Measurements from ENCODE around the gene AP2B1.
A peak's percentile ranks its signal among the peaks of the same experiment; 100 is the strongest.

AP2B1 gene

GRCh38 chr17:35709874-35710273 lies 122.8 kb downstream of the AP2B1 start:
- Histone ChIP-seq H3K4me1 (ENCODE audit: control insufficient read depth, insufficient read depth, low read length) (peaks cover 2% of the 10 kb centered on the region; the same call in 1 of the 2 replicates), H3K27ac (ENCODE audit: extremely low read depth, low read depth, low read length) (no peak overlapping the region), H3K36me3 (ENCODE audit: control insufficient read depth in 2 of 2, insufficient read depth in 1 of 2, low read length in 2 of 2) (peaks cover 28 to 52% of the 10 kb centered on the region in 2 experiments), H3K9me3 (ENCODE audit: control insufficient read depth, insufficient read depth, low read depth, low read length) (no peaks in the 10 kb centered on the region), H3K4me3 (ENCODE audit: low read depth, low read length) (no peak overlapping the region)
- TF ChIP-seq ZFP41 (tag by site-specific recombination; IDR thresholded peaks at IDR 0.05; ENCODE audit: borderline replicate concordance) (no peak), FEZF1 (tag by site-specific recombination; IDR thresholded peaks at IDR 0.05) (peak; percentile 62; the same call in 1 of the 2 replicates), ZNF610 (tag by site-specific recombination; IDR thresholded peaks at IDR 0.05; ENCODE audit: borderline replicate concordance) (no peak), ZBTB17 (tag by site-specific recombination; IDR thresholded peaks at IDR 0.05) (peak; percentile 30; the same call in 1 of the 2 replicates), OSR2 (tag by site-specific recombination; IDR thresholded peaks at IDR 0.05) (peak; percentile 65; the same call in 1 of the 2 replicates), ZBTB20 (tag by site-specific recombination; IDR thresholded peaks at IDR 0.05) (peak; percentile 29; the same call in 1 of the 2 replicates), ZEB2 (tag by site-specific recombination; IDR thresholded peaks at IDR 0.05) (peak; percentile 71; the same call in 1 of the 2 replicates), ZNF488 (tag by site-specific recombination; IDR thresholded peaks at IDR 0.05) (0 out of 2 replicates have a peak, but pooled peaks have one; percentile 12), ZNF37A (tag by site-specific recombination; IDR thresholded peaks at IDR 0.05) (no peak), ZBTB21 (tag by site-specific recombination; IDR thresholded peaks at IDR 0.05) (no peak), ZNF157 (tag by site-specific recombination; IDR thresholded peaks at IDR 0.05) (no peak), ZBTB44 (tag by site-specific recombination; IDR thresholded peaks at IDR 0.05) (peak; percentile 75), PRDM6 (tag by site-specific recombination; IDR thresholded peaks at IDR 0.05) (peak; percentile 54)
- ChIA-PET CTCF (interaction anchor here (0.6 to 2.3 kb wide), 3 partner anchors 38 to 99 kb away, joined by 3 to 14 read pairs (median 4); no protein-coding TSS in a partner anchor), POLR2A (no interaction called here)

- Histone ChIP-seq H3K27ac (ENCODE audit: extremely low read depth, low read depth, low read length) (no peak overlapping the region), H3K4me3 (ENCODE audit: low read depth, low read length) (no peak overlapping the region), H3K9me3 (ENCODE audit: control insufficient read depth, insufficient read depth, low read depth, low read length) (no peaks in the 10 kb centered on the region), H3K36me3 (ENCODE audit: control insufficient read depth in 2 of 2, insufficient read depth in 1 of 2, low read length in 2 of 2) (peaks cover 28 to 62% of the 10 kb centered on the region in 2 experiments), H3K4me1 (ENCODE audit: control insufficient read depth, insufficient read depth, low read length) (peaks cover 2% of the 10 kb centered on the region; the same call in 1 of the 2 replicates)
- TF ChIP-seq ZNF623 (tag by site-specific recombination; IDR thresholded peaks at IDR 0.05), result no peak
- no peak for TF ChIP-seq REST (tag by site-specific recombination; IDR thresholded peaks at IDR 0.05)
- TF ChIP-seq ZNF391 (tag by site-specific recombination; IDR thresholded peaks at IDR 0.05; ENCODE audit: borderline replicate concordance, low read depth), result no peak
- TF ChIP-seq ZNF354C (tag by site-specific recombination; IDR thresholded peaks at IDR 0.05; ENCODE audit: borderline replicate concordance, low read depth), result no peak
- TF ChIP-seq ZNF394 (tag by site-specific recombination; IDR thresholded peaks at IDR 0.05; ENCODE audit: borderline replicate concordance), result no peak
- no peak for TF ChIP-seq GLIS1 (tag by site-specific recombination; IDR thresholded peaks at IDR 0.05)
- TF ChIP-seq ZNF544 (tag by site-specific recombination; IDR thresholded peaks at IDR 0.05), result no peak
- CTCF ChIA-PET, result interaction anchor here (0.6 to 2.3 kb wide), 3 partner anchors 21 to 37 kb away, joined by 3 to 14 read pairs (median 5); no protein-coding TSS in a partner anchor
- POLR2A ChIA-PET, result interaction anchor here (1.1 kb wide), 1 partner anchor 98 kb away, joined by 3 read pairs; the partner anchor contains the start of gene TAF15
These were observed 123.8 kb downstream of the AP2B1 start for GRCh38 chr17:35710950-35711349.
